CD4-positive, alpha-beta T cell (primary cell): ENCODE measurements around the gene SERPINB7. TPM values are rescaled to one million over a fixed set of nuclear protein-coding genes. Genes with fewer than 3 reads are reported as not detected.

ENCODE experiments used
- ATAC-seq: fragments of 200-7000 bp; cut with Tn5 transposase; one replicate; pipeline ENCODE4 v1.10.0; 2022; ENCODE audit warnings: mild to moderate bottlenecking; ENCODE audit not compliant: poor library complexity
- CTCF ChIA-PET: fragments of 350-600 bp; sonication (Branson Sonifier 250); formaldehyde crosslinking; loops from one replicate; lab custom pipeline; 2021; ENCODE audit warnings: antibody characterized with exemption, inconsistent platforms; lab: Charles Lee
- POLR2A ChIA-PET: fragments of 350-600 bp; sonication (Branson Sonifier 250); formaldehyde crosslinking; loops from one replicate; lab custom pipeline; 2021; ENCODE audit warnings: antibody characterized with exemption, inconsistent platforms; lab: Charles Lee
- DNase-seq, 14 experiments: peaks; one replicate each; pipeline ENCODE4 v3.0.0-alpha.2; 2013 to 2020; ENCODE audit warnings: mixed read lengths in 2 of 14
- H3K27ac ChIP-seq, 2 donors: one replicate each; pipeline versions ENCODE4 v1.5.1 to v1.7.0; 2013; ENCODE audit warnings: low read length in 2 of 2, low read depth in 1 of 2, mild to moderate bottlenecking in 1 of 2
- H3K27me3 ChIP-seq, 2 experiments: 1 replicate in 1 of 2; 2 replicates in 1 of 2; pipeline versions ENCODE4 v1.6.1 to v1.7.0; 2013; ENCODE audit warnings: low read length in 2 of 2, control low read depth in 1 of 2, mild to moderate bottlenecking in 1 of 2, moderate library complexity in 1 of 2; ENCODE audit not compliant: insufficient read depth in 2 of 2, control insufficient read depth in 1 of 2
- H3K36me3 ChIP-seq: one replicate; pipeline ENCODE4 v1.6.1; 2013; ENCODE audit warnings: low read length, control low read depth; ENCODE audit not compliant: insufficient read depth
- H3K4me1 ChIP-seq: one replicate; pipeline ENCODE4 v1.6.1; 2013; ENCODE audit warnings: low read length, control low read depth; ENCODE audit not compliant: insufficient read depth
- H3K4me3 ChIP-seq: one replicate; pipeline ENCODE4 v1.5.1; 2013; ENCODE audit warnings: mild to moderate bottlenecking, low read length, moderate library complexity
- H3K9me3 ChIP-seq, 2 experiments: 1 replicate in 1 of 2; 2 replicates in 1 of 2; pipeline versions ENCODE4 v1.6.1 to v1.7.0; 2013; ENCODE audit warnings: low read length in 2 of 2, mild to moderate bottlenecking in 2 of 2, control low read depth in 1 of 2, moderate library complexity in 1 of 2; ENCODE audit not compliant: control insufficient read depth in 1 of 2, insufficient read depth in 1 of 2
- H3K27ac Mint-ChIP-seq: one replicate; pipeline ENCODE4 v1.8.0; 2020; ENCODE audit warnings: mixed read lengths
- H3K27me3 Mint-ChIP-seq: one replicate; pipeline ENCODE4 v1.8.0; 2021; ENCODE audit warnings: mixed read lengths
- H3K36me3 Mint-ChIP-seq: one replicate; pipeline ENCODE4 v1.8.0; 2021; ENCODE audit warnings: low read depth, mixed read lengths
- H3K4me1 Mint-ChIP-seq: one replicate; pipeline ENCODE4 v1.8.0; 2021; ENCODE audit warnings: low read depth, mixed read lengths
- H3K4me3 Mint-ChIP-seq: one replicate; pipeline ENCODE4 v1.8.0; 2020; ENCODE audit warnings: mild to moderate bottlenecking, mixed read lengths
- H3K9me3 Mint-ChIP-seq: one replicate; pipeline ENCODE4 v1.8.0; 2020; ENCODE audit warnings: mixed read lengths
- CTCF ChIP-seq: fragments of 200-600 bp; IDR thresholded peaks from one replicate; pipeline ENCODE4 v1.8.0; 2022; ENCODE audit warnings: antibody characterized with exemption, mild to moderate bottlenecking
- intact Hi-C, 2 experiments: fragments of 100-400 bp; cut with DNase I in 1 of 2; cut with micrococcal nuclease in 1 of 2; formaldehyde crosslinking; loops; one replicate each; pipeline versions ENCODE4 v1.15.1 to v1.9.0; 2023 to 2025; cut with DNase I, micrococcal nuclease
- total RNA-seq, 174 experiments: library from RNA in 2 of 174; stranded (reverse) in 2 of 174; gene quantifications; one replicate each; pipeline ENCODE4 v1.2.3 and lab custom pipeline; 2021 to 2026

The SERPINB7 gene
- total RNA-seq, 2 experiments from 2014 or later, result not detected

- Histone ChIP-seq H3K4me1 (no peaks in the 10 kb centered on the region), H3K36me3 (no peaks in the 10 kb centered on the region), H3K9me3 (no peaks in the 10 kb centered on the region), H3K27me3 (no peaks in the 10 kb centered on the region), H3K27ac (no peak overlapping the region), H3K4me3 (no peak overlapping the region)
- H3K9me3 Mint-ChIP-seq, result no peaks in the 10 kb centered on the region
- no peaks in the 10 kb centered on the region for H3K36me3 Mint-ChIP-seq
- intact Hi-C loops, result no loop called here
- no peak overlapping the region for H3K4me3 Mint-ChIP-seq
- no peak for TF ChIP-seq CTCF
- H3K27ac Mint-ChIP-seq, result no peak overlapping the region
- no peaks in the 10 kb centered on the region for H3K4me1 Mint-ChIP-seq
- CTCF ChIA-PET, result no interaction called here
- H3K27me3 Mint-ChIP-seq, result peaks cover 4% of the 10 kb centered on the region
- POLR2A ChIA-PET, result no interaction called here
- DNase-seq, result no peak
- ATAC-seq, result no peak
Measured at GRCh38 chr18:63799189-63799588, 24.0 kb downstream of the SERPINB7 start.

- no peak overlapping the region for H3K27ac Mint-ChIP-seq
- H3K27me3 Mint-ChIP-seq, result no peaks in the 10 kb centered on the region
- no peaks in the 10 kb centered on the region for H3K4me1 ChIP-seq
- no peaks in the 10 kb centered on the region for H3K27me3 ChIP-seq
- peaks cover 2% of the 10 kb centered on the region for H3K9me3 Mint-ChIP-seq
- no peak overlapping the region for H3K4me3 Mint-ChIP-seq
- TF ChIP-seq CTCF, result no peak
- no peak for ATAC-seq
- no peaks in the 10 kb centered on the region for H3K36me3 ChIP-seq
- H3K9me3 ChIP-seq, result no peaks in the 10 kb centered on the region
- ChIA-PET POLR2A (no interaction called here), CTCF (no interaction called here)
- no peak overlapping the region for H3K4me3 ChIP-seq
- intact Hi-C loops, result no loop called here
- H3K4me1 Mint-ChIP-seq, result no peaks in the 10 kb centered on the region
- no peak overlapping the region for H3K27ac ChIP-seq
- DNase-seq, result no peak
- H3K36me3 Mint-ChIP-seq, result no peaks in the 10 kb centered on the region
Measured at GRCh38 chr18:63801343-63801742, 26.1 kb downstream of the SERPINB7 start.

- no peak overlapping the region for H3K4me3 ChIP-seq
- TF ChIP-seq CTCF, result no peak
- no peaks in the 10 kb centered on the region for H3K36me3 ChIP-seq
- no peaks in the 10 kb centered on the region for H3K4me1 ChIP-seq
- H3K9me3 ChIP-seq, result no peaks in the 10 kb centered on the region
- H3K27ac Mint-ChIP-seq, result no peak overlapping the region
- H3K27me3 Mint-ChIP-seq, result peaks cover 15% of the 10 kb centered on the region
- H3K27me3 ChIP-seq, result no peaks in the 10 kb centered on the region
- no peak overlapping the region for H3K27ac ChIP-seq
- ChIA-PET CTCF (no interaction called here), POLR2A (no interaction called here)
- DNase-seq (no peak), ATAC-seq (no peak)
- intact Hi-C loops, result no loop called here
- no peaks in the 10 kb centered on the region for H3K36me3 Mint-ChIP-seq
- H3K9me3 Mint-ChIP-seq, result peaks cover 2% of the 10 kb centered on the region
- H3K4me3 Mint-ChIP-seq, result no peak overlapping the region
- H3K4me1 Mint-ChIP-seq, result no peaks in the 10 kb centered on the region
Measured at GRCh38 chr18:63808125-63808524, 32.9 kb downstream of the SERPINB7 start.
